Measurements from ENCODE around the gene LIX1L. TPM values are rescaled to one million over a fixed set of nuclear protein-coding genes. Genes with fewer than 3 reads are reported as not detected.

LIX1L gene
- total and polyA plus RNA-seq, 2 donors (not counting 3 experiments of a cell fraction or from before 2014, with no cell fraction given), result 54.9 to 56.4 TPM

DNA sequence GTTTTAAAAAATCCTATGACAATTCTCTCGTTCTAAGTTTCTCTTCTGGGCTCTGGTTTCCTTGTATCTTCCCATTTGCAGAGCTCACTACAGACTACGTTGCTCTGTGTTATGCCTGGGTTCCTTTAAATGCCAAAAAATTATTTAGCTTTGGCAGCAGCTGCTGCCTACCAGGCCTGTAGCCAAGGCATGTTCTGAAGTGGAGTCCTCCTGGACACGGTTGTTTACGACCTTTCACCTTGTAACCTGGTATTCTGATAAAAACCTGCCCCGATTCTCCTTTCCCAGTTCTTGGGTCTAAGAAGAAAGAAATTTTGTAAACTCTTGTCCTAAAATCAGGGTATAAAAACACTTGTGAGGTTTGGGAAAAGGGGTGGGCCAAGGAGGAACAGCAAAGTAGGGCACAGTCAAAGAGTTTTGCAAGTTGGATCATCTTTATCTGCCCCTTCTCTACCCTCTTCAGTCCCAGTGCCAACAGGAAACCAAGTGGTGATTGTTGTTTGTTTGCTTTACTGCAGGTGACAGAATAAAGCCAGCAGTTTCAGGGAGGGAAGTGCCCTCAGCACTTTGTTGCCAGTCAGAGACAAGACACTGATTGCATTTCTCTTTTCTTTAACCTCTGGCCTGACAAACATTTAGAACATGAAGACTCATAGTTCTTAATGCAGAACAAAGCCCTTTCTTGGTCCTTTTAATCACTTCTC, 41.7 kb upstream of the LIX1L start:
- H3K9ac ChIP-seq (replicated peaks; ENCODE audit: extremely low read depth, insufficient read depth, low read length), result no peak overlapping the region
- no peaks in the 10 kb centered on the region for H3K27me3 ChIP-seq (ENCODE audit: control insufficient read depth in 2 of 2, insufficient read depth in 2 of 2, low read length in 2 of 2)
- BruUV-seq (replicated peaks), result no TSS peak
- no peak overlapping the region for H2AFZ ChIP-seq (ENCODE audit: low read depth, low read length)
- ChIA-PET CTCF (interaction anchor here (0.9 to 2.5 kb wide), 2 partner anchors 10 to 22 kb away, joined by 4 to 5 read pairs; no protein-coding TSS in a partner anchor), POLR2A (no interaction called here)
- dilution Hi-C loops (cut with MboI; ENCODE audit: extremely low pct_ligation_motif_present, low sequenced_read_pairs), result no loop called here
- DNase-seq (ENCODE audit: low read depth, low spot score) (no peak), FAIRE-seq (no peak)
- peaks cover 9% of the 10 kb centered on the region for H3K79me2 ChIP-seq (ENCODE audit: control insufficient read depth, insufficient read depth, low read length)
- peaks cover 0 to under 1% of the 10 kb centered on the region in 2 experiments for H3K36me3 ChIP-seq (ENCODE audit: control insufficient read depth in 2 of 2, extremely low read depth in 1 of 2, insufficient read depth in 2 of 2, low read length in 2 of 2)
- no peaks in the 10 kb centered on the region for H4K20me1 ChIP-seq (replicated peaks; ENCODE audit: control insufficient read depth, extremely low read depth, insufficient read depth, low read length)
- peaks cover 17% of the 10 kb centered on the region for H3K4me1 ChIP-seq (ENCODE audit: control insufficient read depth, extremely low read depth, insufficient read depth, low read length)
- no peaks in the 10 kb centered on the region for H3K9me1 ChIP-seq (replicated peaks; ENCODE audit: control insufficient read depth, extremely low read depth, insufficient read depth, low read length)
- H3K9me3 ChIP-seq (replicated peaks; ENCODE audit: control insufficient read depth, insufficient read depth, low read length), result no peaks in the 10 kb centered on the region
- no peak overlapping the region for H3K4me2 ChIP-seq (ENCODE audit: insufficient read depth, low read length)
- H3K4me3 ChIP-seq (replicated peaks in 1 of 3; ENCODE audit: insufficient read depth in 1 of 3, low read depth in 1 of 3, low read length in 3 of 3), result no peak overlapping the region
- TF ChIP-seq EZH2 (IDR thresholded peaks at IDR 0.05; ENCODE audit: borderline replicate concordance, low read depth, low read length, severe bottlenecking) (no peak), JUN (IDR thresholded peaks at IDR 0.05; ENCODE audit: borderline replicate concordance, insufficient read depth, insufficient read length, low read depth) (no peak), POLR2AphosphoS5 (IDR thresholded peaks at IDR 0.05; ENCODE audit: insufficient read depth, low read depth, low read length) (no peak)
- TF ChIP-seq, protein P1, sequence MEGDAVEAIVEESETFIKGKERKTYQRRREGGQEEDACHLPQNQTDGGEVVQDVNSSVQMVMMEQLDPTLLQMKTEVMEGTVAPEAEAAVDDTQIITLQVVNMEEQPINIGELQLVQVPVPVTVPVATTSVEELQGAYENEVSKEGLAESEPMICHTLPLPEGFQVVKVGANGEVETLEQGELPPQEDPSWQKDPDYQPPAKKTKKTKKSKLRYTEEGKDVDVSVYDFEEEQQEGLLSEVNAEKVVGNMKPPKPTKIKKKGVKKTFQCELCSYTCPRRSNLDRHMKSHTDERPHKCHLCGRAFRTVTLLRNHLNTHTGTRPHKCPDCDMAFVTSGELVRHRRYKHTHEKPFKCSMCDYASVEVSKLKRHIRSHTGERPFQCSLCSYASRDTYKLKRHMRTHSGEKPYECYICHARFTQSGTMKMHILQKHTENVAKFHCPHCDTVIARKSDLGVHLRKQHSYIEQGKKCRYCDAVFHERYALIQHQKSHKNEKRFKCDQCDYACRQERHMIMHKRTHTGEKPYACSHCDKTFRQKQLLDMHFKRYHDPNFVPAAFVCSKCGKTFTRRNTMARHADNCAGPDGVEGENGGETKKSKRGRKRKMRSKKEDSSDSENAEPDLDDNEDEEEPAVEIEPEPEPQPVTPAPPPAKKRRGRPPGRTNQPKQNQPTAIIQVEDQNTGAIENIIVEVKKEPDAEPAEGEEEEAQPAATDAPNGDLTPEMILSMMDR (IDR thresholded peaks at IDR 0.05; ENCODE audit: extremely low read depth in 1 of 2, insufficient read depth in 1 of 2, low read depth in 1 of 2, low read length in 2 of 2), result no peak
- H3K27ac ChIP-seq (ENCODE audit: insufficient read depth, low read depth, low read length), result no peak overlapping the region
- intact Hi-C loops (cut with micrococcal nuclease), result no loop called here

- DNase-seq (ENCODE audit: low read depth, low spot score), result peak; percentile 22
- intact Hi-C loops (cut with micrococcal nuclease), result no loop called here
- Histone ChIP-seq H3K79me2 (ENCODE audit: control insufficient read depth, insufficient read depth, low read length) (peaks cover 10% of the 10 kb centered on the region), H3K4me2 (ENCODE audit: insufficient read depth, low read length) (peak overlapping the region; percentile 98), H3K27ac (ENCODE audit: insufficient read depth, low read depth, low read length) (no peak overlapping the region), H3K4me1 (ENCODE audit: control insufficient read depth, extremely low read depth, insufficient read depth, low read length) (peaks cover 19% of the 10 kb centered on the region), H3K9me1 (replicated peaks; ENCODE audit: control insufficient read depth, extremely low read depth, insufficient read depth, low read length) (no peaks in the 10 kb centered on the region), H4K20me1 (replicated peaks; ENCODE audit: control insufficient read depth, extremely low read depth, insufficient read depth, low read length) (no peaks in the 10 kb centered on the region), H3K27me3 (ENCODE audit: control insufficient read depth in 2 of 2, insufficient read depth in 2 of 2, low read length in 2 of 2) (no peaks in the 10 kb centered on the region), H2AFZ (ENCODE audit: low read depth, low read length) (no peak overlapping the region), H3K36me3 (ENCODE audit: control insufficient read depth in 2 of 2, extremely low read depth in 1 of 2, insufficient read depth in 2 of 2, low read length in 2 of 2) (peaks cover 2 to 13% of the 10 kb centered on the region in 2 experiments), H3K9me3 (replicated peaks; ENCODE audit: control insufficient read depth, insufficient read depth, low read length) (no peaks in the 10 kb centered on the region), H3K9ac (replicated peaks; ENCODE audit: extremely low read depth, insufficient read depth, low read length) (no peak overlapping the region), H3K4me3 (replicated peaks in 1 of 3; ENCODE audit: insufficient read depth in 1 of 3, low read depth in 1 of 3, low read length in 3 of 3) (no peak overlapping the region)
- TF ChIP-seq GATA2 (IDR thresholded peaks at IDR 0.05; ENCODE audit: insufficient read depth, insufficient read length, low read depth, low read length) (no peak), MYC (IDR thresholded peaks at IDR 0.05; ENCODE audit: low read depth, low read length) (no peak), JUN (IDR thresholded peaks at IDR 0.05; ENCODE audit: borderline replicate concordance, insufficient read depth, insufficient read length, low read depth) (no peak), EZH2 (IDR thresholded peaks at IDR 0.05; ENCODE audit: borderline replicate concordance, low read depth, low read length, severe bottlenecking) (no peak), POLR2AphosphoS5 (IDR thresholded peaks at IDR 0.05; ENCODE audit: insufficient read depth, low read depth, low read length) (no peak), POLR2A (IDR thresholded peaks at IDR 0.05; ENCODE audit: low read depth, low read length) (no peak)
- TF ChIP-seq, protein P2, sequence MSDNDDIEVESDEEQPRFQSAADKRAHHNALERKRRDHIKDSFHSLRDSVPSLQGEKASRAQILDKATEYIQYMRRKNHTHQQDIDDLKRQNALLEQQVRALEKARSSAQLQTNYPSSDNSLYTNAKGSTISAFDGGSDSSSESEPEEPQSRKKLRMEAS (IDR thresholded peaks at IDR 0.05; ENCODE audit: insufficient read depth, insufficient read length), result no peak
- TF ChIP-seq, protein P1 (IDR thresholded peaks at IDR 0.05; ENCODE audit: extremely low read depth in 1 of 2, insufficient read depth in 1 of 2, low read depth in 1 of 2, low read length in 2 of 2), result no peak
- ChIA-PET CTCF (interaction anchor here (0.9 to 10.4 kb wide), 4 partner anchors 9 to 106 kb away, joined by 4 to 87 read pairs (median 15); no protein-coding TSS in a partner anchor), POLR2A (interaction anchor here (0.7 kb wide), 1 partner anchor 18 kb away, joined by 4 read pairs; no protein-coding TSS in a partner anchor)
- dilution Hi-C loops (cut with MboI; ENCODE audit: extremely low pct_ligation_motif_present, low sequenced_read_pairs), result no loop called here
- no TSS peak for BruUV-seq (replicated peaks)
- FAIRE-seq, result no peak
Measured at GRCh38 chr1:145997718-145998023, 39.9 kb upstream of the LIX1L start.
